Endothelial cell of umbilical vein (primary cell): ENCODE data around the gene PAQR7. TPM values are rescaled to one million over a fixed set of nuclear protein-coding genes. Genes with fewer than 3 reads are reported as not detected.

Experiments
- BruUV-seq: library from RNA; stranded (reverse); fragments of 400-500 nt; replicated peaks from 2 replicates; lab custom pipeline; 2021; lab: Mats Ljungman, UMichigan
- CTCF ChIA-PET: fragments of 300-600, 350-600 bp; sonication (Branson Sonifier 250); formaldehyde crosslinking; loops from one replicate; lab custom pipeline; 2021; ENCODE audit warnings: antibody characterized with exemption, inconsistent platforms; lab: Charles Lee
- POLR2A ChIA-PET: fragments of 300-600, 350-600 bp; sonication (Branson Sonifier 250); formaldehyde crosslinking; loops from one replicate; lab custom pipeline; 2021; ENCODE audit warnings: antibody characterized with exemption, inconsistent platforms; lab: Charles Lee
- DNase-seq: peaks from one replicate; pipeline ENCODE4 v3.0.0-alpha.2; 2011; ENCODE audit warnings: low read depth, low spot score
- FAIRE-seq: peaks from 2 replicates; lab custom pipeline; 2011; peaks lifted over from hg19 to GRCh38; lab: Jason Lieb, UNC
- H2AFZ ChIP-seq: 2 replicates; pipeline ENCODE4 v1.6.0; 2012; ENCODE audit warnings: low read depth, low read length, control low read depth, inconsistent platforms
- H3K27ac ChIP-seq: 2 replicates; pipeline ENCODE4 v1.5.1; 2011; ENCODE audit warnings: low read depth, mild to moderate bottlenecking, control low read depth, low read length, moderate library complexity; ENCODE audit not compliant: insufficient read depth
- H3K27me3 ChIP-seq, 2 experiments: 2 replicates each; pipeline versions ENCODE4 v1.6.0 to v1.6.1; 2011; ENCODE audit warnings: low read length in 2 of 2, mixed read lengths in 1 of 2; ENCODE audit not compliant: control insufficient read depth in 2 of 2, insufficient read depth in 2 of 2
- H3K36me3 ChIP-seq, 2 experiments: 2 replicates in 1 of 2; 3 replicates in 1 of 2; pipeline ENCODE4 v1.5.1; 2011; ENCODE audit warnings: low read length in 2 of 2, mild to moderate bottlenecking in 1 of 2, moderate library complexity in 1 of 2; ENCODE audit not compliant: control insufficient read depth in 2 of 2, insufficient read depth in 2 of 2; ENCODE audit errors: extremely low read depth in 1 of 2
- H3K4me1 ChIP-seq: 3 replicates; pipeline ENCODE4 v1.5.1; 2011; ENCODE audit warnings: mild to moderate bottlenecking, low read length; ENCODE audit not compliant: control insufficient read depth, insufficient read depth; ENCODE audit errors: extremely low read depth
- H3K4me2 ChIP-seq: 2 replicates; pipeline ENCODE4 v1.6.1; 2011; ENCODE audit warnings: low read length, control low read depth, mixed read lengths; ENCODE audit not compliant: insufficient read depth
- H3K4me3 ChIP-seq, 3 experiments: fragments of 200-600 bp in 1 of 3; sonication (generic), shearing (Covaris generic) in 1 of 3; replicated peaks in 1 of 3; 2 replicates each; pipeline ENCODE4 v1.5.1; 2011 to 2016; ENCODE audit warnings: control low read depth in 3 of 3, low read length in 3 of 3, mild to moderate bottlenecking in 2 of 3, inconsistent platforms in 1 of 3, low read depth in 1 of 3, moderate library complexity in 1 of 3; ENCODE audit not compliant: insufficient read depth in 1 of 3
- H3K79me2 ChIP-seq: 2 replicates; pipeline ENCODE4 v1.6.0; 2012; ENCODE audit warnings: low read length, inconsistent platforms; ENCODE audit not compliant: control insufficient read depth, insufficient read depth
- H3K9ac ChIP-seq: replicated peaks from 2 replicates; pipeline ENCODE3; 2011; ENCODE audit warnings: low read length, control low read depth; ENCODE audit not compliant: insufficient read depth; ENCODE audit errors: extremely low read depth
- H3K9me1 ChIP-seq: replicated peaks from 3 replicates; pipeline ENCODE4 v1.6.0; 2011; ENCODE audit warnings: mild to moderate bottlenecking, low read length; ENCODE audit not compliant: control insufficient read depth, insufficient read depth; ENCODE audit errors: extremely low read depth
- H3K9me3 ChIP-seq: replicated peaks from 2 replicates; pipeline ENCODE4 v1.5.1; 2012; ENCODE audit warnings: low read length, inconsistent platforms; ENCODE audit not compliant: control insufficient read depth, insufficient read depth
- H4K20me1 ChIP-seq: replicated peaks from 2 replicates; pipeline ENCODE3; 2011; ENCODE audit warnings: mild to moderate bottlenecking, low read length; ENCODE audit not compliant: control insufficient read depth, insufficient read depth; ENCODE audit errors: extremely low read depth
- CTCF ChIP-seq, 2 donors: IDR thresholded peaks; 1 replicate in 1 of 2; 2 replicates in 1 of 2; pipeline ENCODE4 v1.5.1; 2011; ENCODE audit warnings: low read length in 2 of 2, mild to moderate bottlenecking in 2 of 2, moderate library complexity in 2 of 2, control low read depth in 1 of 2, inconsistent platforms in 1 of 2, low read depth in 1 of 2; ENCODE audit not compliant: insufficient read depth in 1 of 2; ENCODE audit errors: extremely low read depth in 1 of 2
- EZH2 ChIP-seq: IDR thresholded peaks from 2 replicates; pipeline ENCODE4 v1.6.1; 2012; ENCODE audit warnings: borderline replicate concordance, low read depth, mild to moderate bottlenecking, moderate library complexity, low read length, inconsistent platforms; ENCODE audit not compliant: severe bottlenecking
- FOS ChIP-seq: IDR thresholded peaks from 2 replicates; pipeline ENCODE4 v1.6.1; 2011; ENCODE audit warnings: mild to moderate bottlenecking, low read length, moderate library complexity, borderline replicate concordance; ENCODE audit not compliant: insufficient read depth
- GATA2 ChIP-seq: IDR thresholded peaks from 2 replicates; pipeline ENCODE4 v1.7.0; 2011; ENCODE audit warnings: low read depth, mild to moderate bottlenecking, moderate library complexity, mixed read lengths, low read length; ENCODE audit not compliant: insufficient read length, insufficient read depth
- JUN ChIP-seq: IDR thresholded peaks from 2 replicates; pipeline ENCODE4 v1.6.1; 2011; ENCODE audit warnings: borderline replicate concordance, low read depth; ENCODE audit not compliant: insufficient read length, insufficient read depth
- MAX ChIP-seq: IDR thresholded peaks from 2 replicates; pipeline ENCODE4 v1.6.1; 2011; ENCODE audit not compliant: insufficient read depth, insufficient read length
- MYC ChIP-seq: IDR thresholded peaks from one replicate; pipeline ENCODE4 v1.6.1; 2011; ENCODE audit warnings: mild to moderate bottlenecking, low read depth, low read length
- POLR2A ChIP-seq: IDR thresholded peaks from 2 replicates; pipeline ENCODE4 v1.6.1; 2012; ENCODE audit warnings: low read depth, mild to moderate bottlenecking, control low read depth, low read length
- POLR2AphosphoS5 ChIP-seq: IDR thresholded peaks from 2 replicates; pipeline ENCODE4 v1.6.1; 2012; ENCODE audit warnings: low read depth, mild to moderate bottlenecking, control low read depth, low read length, moderate library complexity; ENCODE audit not compliant: insufficient read depth
- dilution Hi-C: fragments of 300-500 bp; cut with MboI; formaldehyde crosslinking; loops from one replicate; pipeline ENCODE4 v1.15.0; 2019; ENCODE audit warnings: low sequenced_read_pairs; ENCODE audit not compliant: extremely low pct_ligation_motif_present
- intact Hi-C: fragments of 100-400 bp; cut with micrococcal nuclease; formaldehyde crosslinking; loops from one replicate; pipeline ENCODE4 v1.10.0; 2022
- polyA plus RNA-seq, 4 experiments: library from polyadenylated mRNA; depleted of rRNA in 3 of 4; stranded (reverse) in 3 of 4; unstranded in 1 of 4; fragments of >200 nt; gene quantifications; 2 replicates each; pipeline versions ENCODE4 v1.2.1 to v1.2.3, GENCODE V29; 2011 to 2012; ENCODE audit warnings: missing spikeins in 1 of 4
- total RNA-seq: library from RNA; stranded (reverse); gene quantifications from 2 replicates; pipeline ENCODE4 v1.2.3, GENCODE V29; 2021

The PAQR7 gene
- total and polyA plus RNA-seq, 2 donors (not counting 3 experiments of a cell fraction or from before 2014, with no cell fraction given), result 8.4 to 10.8 TPM

GRCh38 chr1:25898223-25899015 lies 22.9 kb upstream of the PAQR7 start:
- peaks cover 30% of the 10 kb centered on the region for H3K79me2 ChIP-seq
- no peak overlapping the region for H3K9ac ChIP-seq
- no peaks in the 10 kb centered on the region for H3K27me3 ChIP-seq
- H3K4me1 ChIP-seq, result peaks cover 20% of the 10 kb centered on the region
- no peak for TF ChIP-seq GATA2
- no peak for TF ChIP-seq FOS
- no peak for TF ChIP-seq POLR2AphosphoS5
- no peak for TF ChIP-seq CTCF (IDR thresholded peaks at IDR 0.05; ENCODE audit: extremely low read depth in 1 of 2, insufficient read depth in 1 of 2, low read depth in 1 of 2, low read length in 2 of 2)
- no peak for TF ChIP-seq MYC
- TF ChIP-seq JUN, result no peak
- TF ChIP-seq POLR2A, result no peak
- no peak for TF ChIP-seq MAX
- no peak for TF ChIP-seq EZH2
- DNase-seq (no peak), FAIRE-seq (no peak)
- no peak overlapping the region for H2AFZ ChIP-seq
- H3K9me3 ChIP-seq, result no peaks in the 10 kb centered on the region
- peaks cover 30 to 37% of the 10 kb centered on the region in 2 experiments for H3K36me3 ChIP-seq
- intact Hi-C loops (no loop called here), dilution Hi-C loops (loop anchor here (25.0 kb wide), 1 partner anchor 89 kb away; the partner anchor contains the start of gene PAFAH2)
- no peaks in the 10 kb centered on the region for H3K9me1 ChIP-seq
- ChIA-PET CTCF (interaction anchor here (15.3 kb wide), 1 partner anchor 99 kb away, joined by 404 read pairs; the partner anchor contains the start of gene PAFAH2), POLR2A (no interaction called here)
- no peaks in the 10 kb centered on the region for H4K20me1 ChIP-seq
- H3K27ac ChIP-seq, result no peak overlapping the region
- BruUV-seq, result no TSS peak
- H3K4me3 ChIP-seq, result no peak overlapping the region
- no peak overlapping the region for H3K4me2 ChIP-seq
